ENCODE results near the gene ALAS1. TPM values are rescaled to one million over a fixed set of nuclear protein-coding genes. Genes with fewer than 3 reads are reported as not detected.

The ALAS1 gene
- total and polyA plus RNA-seq, 2 donors (not counting 3 experiments of a cell fraction or from before 2014, with no cell fraction given) = 45.1 to 72.1 TPM

DNA sequence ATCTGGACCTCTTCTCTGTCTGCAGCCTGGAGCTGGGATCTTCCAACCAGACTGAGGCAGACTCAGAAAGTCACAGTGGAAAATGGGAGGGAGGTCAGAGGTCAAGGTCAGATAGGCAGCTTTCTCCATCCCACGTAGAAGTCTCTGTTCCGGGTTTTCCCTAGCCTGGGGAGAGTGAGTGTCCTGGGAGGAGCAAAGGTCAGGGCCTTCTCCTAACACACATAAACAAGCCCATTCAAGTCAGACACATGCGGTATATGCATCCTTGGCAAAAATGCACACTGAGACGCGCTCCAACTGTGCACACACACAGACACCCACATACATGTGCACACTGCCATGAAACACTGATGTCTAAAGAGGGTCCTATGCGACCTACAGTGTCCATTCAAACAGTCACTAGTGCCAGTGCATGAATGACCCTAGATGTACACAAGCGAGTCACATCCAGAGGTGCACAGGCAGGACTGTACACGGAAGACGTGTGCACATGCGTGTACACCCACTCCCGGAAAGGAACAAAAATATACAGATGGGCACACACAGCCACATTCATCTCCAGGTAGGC is 40.3 kb downstream of the ALAS1 start:
- Histone ChIP-seq H4K20me1 (replicated peaks; ENCODE audit: control insufficient read depth, extremely low read depth, insufficient read depth, low read length) (no peaks in the 10 kb centered on the region), H3K27ac (ENCODE audit: insufficient read depth, low read depth, low read length) (no peak overlapping the region), H3K9ac (replicated peaks; ENCODE audit: extremely low read depth, insufficient read depth, low read length) (peak overlapping the region; percentile 25), H3K4me1 (ENCODE audit: control insufficient read depth, extremely low read depth, insufficient read depth, low read length) (peaks cover 18% of the 10 kb centered on the region), H3K9me1 (replicated peaks; ENCODE audit: control insufficient read depth, extremely low read depth, insufficient read depth, low read length) (no peaks in the 10 kb centered on the region), H3K4me2 (ENCODE audit: insufficient read depth, low read length) (peak overlapping the region; percentile 32), H3K36me3 (ENCODE audit: control insufficient read depth in 2 of 2, extremely low read depth in 1 of 2, insufficient read depth in 2 of 2, low read length in 2 of 2) (no peaks in the 10 kb centered on the region), H2AFZ (ENCODE audit: low read depth, low read length) (no peak overlapping the region), H3K4me3 (replicated peaks in 1 of 3; ENCODE audit: insufficient read depth in 1 of 3, low read depth in 1 of 3, low read length in 3 of 3) (peak overlapping the region; percentile 20 to 98 (median 66)), H3K27me3 (ENCODE audit: control insufficient read depth in 2 of 2, insufficient read depth in 2 of 2, low read length in 2 of 2) (no peaks in the 10 kb centered on the region), H3K79me2 (ENCODE audit: control insufficient read depth, insufficient read depth, low read length) (peaks cover 37% of the 10 kb centered on the region), H3K9me3 (replicated peaks; ENCODE audit: control insufficient read depth, insufficient read depth, low read length) (no peaks in the 10 kb centered on the region)
- CTCF ChIA-PET = interaction anchor here (0.6 to 7.3 kb wide), 16 partner anchors 9 to 190 kb away, joined by 3 to 104 read pairs (median 4); partner anchors contain the start of genes POC1A, TLR9 and WDR82
- intact Hi-C loops (cut with micrococcal nuclease) (loop anchor here (2.0 to 5.0 kb wide), 3 partner anchors 51 to 209 kb away; partner anchors contain the start of gene SEMA3G), dilution Hi-C loops (cut with MboI; ENCODE audit: extremely low pct_ligation_motif_present, low sequenced_read_pairs) (no loop called here)
- TF ChIP-seq, protein P1, sequence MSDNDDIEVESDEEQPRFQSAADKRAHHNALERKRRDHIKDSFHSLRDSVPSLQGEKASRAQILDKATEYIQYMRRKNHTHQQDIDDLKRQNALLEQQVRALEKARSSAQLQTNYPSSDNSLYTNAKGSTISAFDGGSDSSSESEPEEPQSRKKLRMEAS (IDR thresholded peaks at IDR 0.05; ENCODE audit: insufficient read depth, insufficient read length) = no peak
- TF ChIP-seq POLR2A (IDR thresholded peaks at IDR 0.05; ENCODE audit: low read depth, low read length) (no peak), POLR2AphosphoS5 (IDR thresholded peaks at IDR 0.05; ENCODE audit: insufficient read depth, low read depth, low read length) (no peak), EZH2 (IDR thresholded peaks at IDR 0.05; ENCODE audit: borderline replicate concordance, low read depth, low read length, severe bottlenecking) (no peak), FOS (IDR thresholded peaks at IDR 0.05; ENCODE audit: borderline replicate concordance, insufficient read depth, low read length) (no peak), GATA2 (IDR thresholded peaks at IDR 0.05; ENCODE audit: insufficient read depth, insufficient read length, low read depth, low read length) (no peak), MYC (IDR thresholded peaks at IDR 0.05; ENCODE audit: low read depth, low read length) (no peak), JUN (IDR thresholded peaks at IDR 0.05; ENCODE audit: borderline replicate concordance, insufficient read depth, insufficient read length, low read depth) (no peak)
- TF ChIP-seq, protein P2, sequence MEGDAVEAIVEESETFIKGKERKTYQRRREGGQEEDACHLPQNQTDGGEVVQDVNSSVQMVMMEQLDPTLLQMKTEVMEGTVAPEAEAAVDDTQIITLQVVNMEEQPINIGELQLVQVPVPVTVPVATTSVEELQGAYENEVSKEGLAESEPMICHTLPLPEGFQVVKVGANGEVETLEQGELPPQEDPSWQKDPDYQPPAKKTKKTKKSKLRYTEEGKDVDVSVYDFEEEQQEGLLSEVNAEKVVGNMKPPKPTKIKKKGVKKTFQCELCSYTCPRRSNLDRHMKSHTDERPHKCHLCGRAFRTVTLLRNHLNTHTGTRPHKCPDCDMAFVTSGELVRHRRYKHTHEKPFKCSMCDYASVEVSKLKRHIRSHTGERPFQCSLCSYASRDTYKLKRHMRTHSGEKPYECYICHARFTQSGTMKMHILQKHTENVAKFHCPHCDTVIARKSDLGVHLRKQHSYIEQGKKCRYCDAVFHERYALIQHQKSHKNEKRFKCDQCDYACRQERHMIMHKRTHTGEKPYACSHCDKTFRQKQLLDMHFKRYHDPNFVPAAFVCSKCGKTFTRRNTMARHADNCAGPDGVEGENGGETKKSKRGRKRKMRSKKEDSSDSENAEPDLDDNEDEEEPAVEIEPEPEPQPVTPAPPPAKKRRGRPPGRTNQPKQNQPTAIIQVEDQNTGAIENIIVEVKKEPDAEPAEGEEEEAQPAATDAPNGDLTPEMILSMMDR (IDR thresholded peaks at IDR 0.05; ENCODE audit: extremely low read depth in 1 of 2, insufficient read depth in 1 of 2, low read depth in 1 of 2, low read length in 2 of 2) = no peak
- FAIRE-seq (peak; percentile 66), DNase-seq (ENCODE audit: low read depth, low spot score) (peak; percentile 33)
- BruUV-seq (replicated peaks) = TSS peak; percentile 68
- POLR2A ChIA-PET = interaction anchor here (0.8 to 1.0 kb wide), 2 partner anchors 18 to 50 kb away, joined by 3 to 4 read pairs; partner anchors contain the start of gene GLYCTK
